Raji (cell line): ENCODE data around the gene VWA2.

Experiments
- POLR2A ChIP-seq: IDR thresholded peaks from 2 replicates; pipeline ENCODE4 v1.6.1; 2011; ENCODE audit warnings: low read depth, low read length, control low read depth; ENCODE audit not compliant: insufficient read depth

Gene VWA2

DNA sequence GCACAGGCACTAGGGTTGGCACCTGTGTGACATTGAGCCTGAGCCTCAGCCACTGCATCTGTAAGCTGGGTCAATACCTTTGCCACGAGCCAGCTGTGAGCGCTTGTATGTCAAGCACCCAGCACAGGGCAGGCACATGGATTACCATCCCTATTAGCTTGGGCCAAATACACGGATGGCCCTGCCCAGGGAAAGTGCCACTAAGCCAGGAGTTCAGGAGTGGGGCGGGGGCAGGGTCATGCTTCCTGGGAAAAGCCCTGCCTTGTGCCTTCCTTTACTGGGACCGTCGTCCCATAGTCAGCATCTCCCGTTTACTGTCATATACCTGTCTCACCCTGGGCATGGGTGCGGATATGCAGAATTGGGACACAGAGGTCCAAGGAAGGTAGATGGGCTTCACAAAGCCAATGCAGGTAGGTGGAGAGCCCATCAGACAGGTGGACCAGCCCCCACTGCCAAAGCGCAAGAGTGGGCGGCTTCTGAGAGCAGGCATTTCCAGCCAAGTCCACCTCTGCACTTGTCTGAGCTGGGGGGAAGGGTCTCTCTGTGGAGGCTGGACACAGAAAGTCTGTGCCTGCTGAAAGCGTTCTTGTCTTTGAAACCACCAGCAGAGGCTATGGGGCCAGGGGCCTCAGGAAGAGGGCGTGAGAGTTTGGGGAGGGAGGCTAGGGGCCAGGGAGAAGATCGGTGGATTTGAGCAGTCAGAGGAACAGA, 72.6 kb downstream of the VWA2 start:
- no peak for TF ChIP-seq POLR2A

DNA sequence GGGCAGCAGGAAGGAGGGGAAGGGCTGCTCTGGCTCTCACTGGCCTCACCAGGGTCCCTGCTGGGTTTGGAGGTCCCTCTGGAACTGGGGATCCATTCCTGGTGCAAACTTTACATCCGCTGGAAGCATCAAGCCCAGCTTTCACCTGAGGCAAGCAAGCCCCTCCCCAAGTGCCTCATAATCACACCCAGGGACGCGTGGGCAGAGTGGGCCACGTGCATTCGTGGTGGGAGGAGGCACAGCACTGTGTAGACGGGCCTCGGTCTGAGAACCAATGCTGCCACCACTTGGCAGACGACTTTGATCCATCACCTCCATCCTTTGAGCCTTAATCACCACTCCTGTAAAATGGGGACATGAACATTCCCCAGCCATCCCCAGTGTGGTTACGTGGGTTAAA, 74.1 kb downstream of the VWA2 start:
- no peak for TF ChIP-seq POLR2A

DNA sequence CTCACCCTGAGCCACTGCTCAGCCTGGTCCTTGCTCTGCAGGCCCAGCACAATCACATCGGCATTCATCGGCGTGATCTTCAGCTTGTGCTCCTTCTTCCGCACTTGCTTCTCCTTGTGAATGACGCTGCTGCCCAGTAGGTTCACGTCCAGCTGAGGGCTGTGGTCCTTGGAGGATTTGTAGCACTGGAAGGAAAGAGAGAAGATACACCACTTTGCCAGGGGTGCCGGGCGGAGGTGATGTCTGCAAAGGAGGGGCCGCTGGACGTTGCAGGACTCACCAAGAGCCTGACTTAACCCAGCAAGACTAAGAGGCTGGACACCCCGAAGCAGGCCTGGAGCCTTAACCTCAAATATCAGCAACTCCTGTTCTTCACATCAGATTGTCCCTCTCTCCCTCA, 74.8 kb downstream of the VWA2 start:
- no peak for TF ChIP-seq POLR2A

DNA sequence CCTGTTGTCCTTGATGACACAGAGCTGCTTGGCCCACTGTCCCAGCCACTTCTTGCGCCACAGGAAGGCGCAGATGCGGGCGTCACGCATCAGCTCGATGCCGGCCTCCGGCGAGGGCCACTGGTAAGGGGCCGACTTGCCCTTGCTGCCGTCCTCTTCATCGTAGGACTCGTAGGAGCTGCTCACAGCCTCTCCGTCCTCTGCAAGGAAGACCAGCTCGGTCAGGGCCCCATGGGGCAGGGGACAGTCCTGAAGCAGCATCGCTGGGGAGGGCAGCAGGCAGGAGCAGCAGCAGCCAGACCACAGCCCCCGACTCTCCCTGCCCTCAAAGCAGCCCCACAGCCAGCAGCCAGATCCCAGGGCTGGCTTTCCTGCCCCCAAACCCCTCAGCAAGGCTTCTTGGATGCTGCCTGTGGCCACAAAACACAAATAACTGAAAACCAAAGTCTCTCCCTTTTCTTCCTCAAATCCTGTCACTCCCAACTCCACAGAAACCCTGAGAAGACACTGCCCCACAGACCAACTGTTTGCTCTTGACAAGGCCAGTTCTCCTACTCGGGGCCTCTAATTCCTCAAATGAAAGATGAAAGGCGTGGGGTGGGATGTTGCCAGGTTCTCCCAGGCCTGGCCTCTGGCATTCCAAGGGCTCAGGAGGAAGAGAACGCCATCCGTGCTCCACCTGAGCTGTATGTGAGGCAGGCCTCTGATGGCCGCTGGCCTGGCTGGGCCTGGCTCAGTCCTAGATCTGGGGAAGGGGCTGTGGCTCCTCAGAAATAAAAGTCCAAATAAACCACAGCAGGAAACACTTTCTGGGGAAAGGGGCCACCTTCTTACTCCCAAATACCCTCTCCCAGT, 76.7 kb downstream of the VWA2 start:
- TF ChIP-seq POLR2A: no peak

DNA sequence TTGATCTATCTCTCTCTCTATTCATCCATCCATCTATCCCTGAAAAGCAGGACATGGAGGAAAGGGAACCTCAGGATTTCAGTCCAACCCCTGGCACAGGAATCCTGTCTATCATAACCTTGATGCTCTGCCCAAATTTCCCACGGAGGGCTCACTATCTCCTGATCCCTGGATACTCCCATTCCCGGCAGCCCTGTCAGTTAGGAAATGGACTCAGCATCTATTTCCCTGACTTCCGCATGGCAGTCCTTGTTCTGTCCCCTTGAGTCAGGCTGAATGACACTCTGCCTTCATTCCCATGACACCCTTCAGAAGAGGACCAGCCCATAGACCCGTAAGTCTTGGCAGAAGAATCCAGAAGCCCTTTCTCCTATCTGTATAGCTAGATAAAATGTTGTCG, 77.7 kb downstream of the VWA2 start:
- no peak for TF ChIP-seq POLR2A

DNA sequence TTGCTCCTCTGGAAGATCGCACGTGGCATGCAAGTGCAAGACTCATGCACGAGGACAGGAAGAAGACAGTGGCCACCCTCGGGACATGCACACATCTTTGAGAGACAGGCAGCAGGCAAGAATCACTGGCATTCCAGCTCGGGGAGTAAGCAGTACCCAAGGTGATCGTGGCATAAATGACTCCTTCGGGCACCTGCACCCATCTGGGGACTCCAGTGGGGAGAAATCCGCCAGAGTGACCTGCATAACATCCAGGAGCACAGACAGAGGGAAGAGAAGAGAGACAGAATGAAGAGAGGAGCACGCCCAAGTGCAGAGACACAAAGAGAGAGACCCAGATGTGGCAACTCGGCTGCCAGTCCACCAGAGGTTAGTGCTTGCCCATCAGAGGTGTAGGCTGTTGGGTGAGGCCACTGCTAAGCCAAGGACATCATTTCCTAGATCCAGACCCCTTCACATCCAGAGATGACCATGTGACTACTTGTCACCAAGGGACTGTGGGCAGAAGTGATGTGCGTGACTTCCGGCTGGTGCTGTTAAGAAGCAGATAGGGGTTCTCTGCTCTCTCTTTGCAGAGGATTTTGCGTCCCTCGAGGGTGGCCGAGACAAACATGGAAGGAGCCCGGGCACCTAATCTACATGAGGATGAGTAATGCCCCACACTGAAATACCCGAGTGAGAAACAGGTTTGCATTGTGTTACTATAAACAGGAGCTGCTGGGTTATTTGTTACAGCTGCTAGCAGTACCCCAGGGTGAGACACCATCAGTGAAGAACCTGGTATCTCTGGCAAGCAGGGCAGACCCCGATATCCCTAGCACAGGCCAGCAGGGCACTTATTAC, 80.6 kb downstream of the VWA2 start:
- TF ChIP-seq POLR2A: no peak

DNA sequence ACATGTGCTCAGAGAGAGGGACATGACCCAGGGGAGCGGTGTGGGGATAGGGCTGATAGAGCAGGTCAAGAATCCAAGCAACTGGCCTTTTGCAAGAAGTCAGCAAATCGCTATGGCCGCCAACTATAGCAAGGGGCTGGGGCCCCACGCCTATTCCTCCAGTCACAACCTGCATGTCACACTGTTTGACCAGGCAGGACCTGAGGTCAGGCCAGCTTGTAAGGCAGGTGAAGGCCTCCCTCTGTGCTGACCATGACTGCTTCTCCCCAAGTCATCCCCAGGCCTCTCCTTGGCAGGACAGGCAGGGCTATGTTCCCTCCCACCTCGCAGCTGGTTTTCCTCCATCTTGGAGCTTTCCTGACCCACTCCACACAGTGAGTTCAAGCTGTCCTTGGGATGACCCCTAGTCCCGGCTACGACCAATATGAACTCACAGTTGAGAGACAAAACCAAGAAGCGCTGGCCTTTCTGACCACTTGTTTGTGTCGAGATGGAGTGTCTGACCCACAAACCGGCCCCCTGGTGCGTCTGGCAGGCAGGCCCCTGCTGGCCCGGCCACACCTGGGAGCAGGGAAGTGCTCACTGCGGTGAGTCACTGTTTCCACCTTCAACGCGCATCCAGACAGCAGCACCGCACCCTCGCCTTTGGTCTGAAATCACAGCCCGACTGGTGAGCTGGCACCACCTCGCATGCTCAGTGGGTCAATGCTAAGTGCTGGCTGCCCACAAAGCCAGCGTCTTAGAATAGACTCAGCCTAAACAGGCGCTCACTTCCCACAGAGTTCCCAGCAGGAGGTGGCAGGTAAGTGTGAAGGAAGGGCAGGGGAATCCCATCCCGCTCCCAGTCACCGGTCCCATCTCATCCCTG, 81.4 kb downstream of the VWA2 start:
- TF ChIP-seq POLR2A: no peak

DNA sequence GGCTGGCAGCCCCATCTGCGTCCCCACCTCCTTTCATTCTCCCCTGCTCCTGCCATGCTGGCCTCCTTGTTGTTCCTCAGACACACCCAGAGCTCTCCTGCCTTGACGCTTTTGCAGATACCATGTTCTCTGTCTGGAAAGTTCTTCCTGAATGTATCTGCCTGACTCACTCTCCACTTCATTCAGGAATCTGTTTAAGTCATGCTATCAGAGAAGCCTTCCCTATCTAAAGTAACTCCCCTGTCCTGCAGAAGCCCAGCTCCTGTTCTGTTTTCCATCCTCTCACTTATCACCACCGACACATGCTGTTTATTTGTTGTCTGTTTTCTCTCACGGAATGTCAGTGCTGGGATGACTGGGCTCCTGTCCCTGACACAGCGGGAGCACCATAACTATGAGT, 83.3 kb downstream of the VWA2 start:
- no peak for TF ChIP-seq POLR2A

DNA sequence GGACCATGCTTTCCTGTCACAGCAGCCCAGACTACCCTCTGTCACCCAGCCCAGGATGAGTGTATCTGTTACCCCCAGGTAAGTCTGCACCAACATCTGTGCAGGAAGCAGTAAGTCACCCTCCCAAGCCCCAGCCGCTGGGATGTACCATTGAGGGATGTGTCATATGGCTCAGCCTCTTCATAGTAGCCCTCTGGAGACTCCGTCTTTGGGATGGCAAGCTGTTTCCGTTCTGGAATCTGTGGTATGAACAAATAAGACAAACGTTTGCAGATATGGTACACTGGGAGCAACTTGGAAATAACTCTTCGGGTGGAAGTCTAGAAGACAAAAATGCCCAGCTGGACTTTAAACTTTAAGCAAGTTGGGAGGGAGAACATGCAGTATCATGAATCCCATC, 84.0 kb downstream of the VWA2 start:
- TF ChIP-seq POLR2A: no peak

DNA sequence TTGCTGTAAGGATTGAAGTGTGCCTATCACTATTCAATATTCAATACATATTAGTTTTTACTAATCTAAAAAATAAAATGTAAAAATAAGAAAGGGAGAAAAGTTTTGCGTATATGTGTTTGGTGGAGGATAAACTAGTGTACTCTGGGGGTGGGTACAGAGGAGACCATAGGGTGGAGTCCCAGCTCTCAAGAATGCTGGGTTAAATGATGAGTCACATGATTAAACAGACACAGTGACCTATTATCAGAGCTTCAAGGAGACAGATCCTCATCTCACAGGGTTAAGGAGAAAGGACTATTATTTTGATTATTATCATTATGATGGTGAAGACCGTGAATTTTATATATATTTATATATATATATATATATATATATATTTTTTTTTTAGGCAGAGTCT, 87.7 kb downstream of the VWA2 start:
- no peak for TF ChIP-seq POLR2A

DNA sequence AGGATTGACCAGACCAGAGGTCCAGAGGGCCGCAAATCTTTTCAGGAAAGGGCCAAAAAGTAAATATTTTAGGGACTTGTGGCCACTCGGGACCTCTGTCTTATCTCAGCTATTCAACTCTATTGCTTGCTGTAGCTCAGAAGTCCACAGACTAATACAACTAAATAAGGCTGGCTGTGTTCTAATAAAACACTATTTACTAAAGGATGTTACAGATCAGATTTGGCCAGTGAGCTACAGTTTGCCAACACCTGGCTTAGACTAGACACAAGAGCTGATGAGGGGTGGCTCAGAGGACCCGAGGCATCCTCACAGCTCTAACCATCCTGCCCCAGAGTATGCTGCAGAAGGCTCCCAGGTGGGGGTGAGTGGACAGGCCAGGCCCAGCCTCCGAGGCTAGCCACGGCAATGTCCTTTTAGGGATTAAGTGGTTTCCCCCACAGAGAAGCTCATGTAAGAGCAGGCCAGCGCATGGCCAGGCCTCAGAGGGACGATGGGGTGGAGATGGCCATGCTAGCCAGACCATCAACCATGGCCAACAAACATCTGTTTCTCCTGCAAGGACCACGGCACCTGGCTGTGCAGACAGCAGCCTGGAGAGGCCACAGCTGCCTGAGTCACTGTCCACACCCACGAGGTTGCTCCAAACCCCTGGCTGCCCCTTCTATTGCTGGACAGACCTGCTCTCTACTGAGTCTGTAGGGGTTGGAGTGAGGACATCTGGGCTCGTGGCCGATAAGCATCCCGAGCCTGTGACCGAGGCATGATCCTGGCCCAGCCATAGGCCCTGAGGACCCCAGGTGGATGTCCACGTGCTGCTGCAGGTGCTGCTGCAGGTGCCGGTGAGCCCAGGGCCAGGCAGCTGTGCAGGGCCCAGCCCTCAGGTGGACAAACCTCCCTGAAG, 88.7 kb downstream of the VWA2 start:
- no peak for TF ChIP-seq POLR2A

DNA sequence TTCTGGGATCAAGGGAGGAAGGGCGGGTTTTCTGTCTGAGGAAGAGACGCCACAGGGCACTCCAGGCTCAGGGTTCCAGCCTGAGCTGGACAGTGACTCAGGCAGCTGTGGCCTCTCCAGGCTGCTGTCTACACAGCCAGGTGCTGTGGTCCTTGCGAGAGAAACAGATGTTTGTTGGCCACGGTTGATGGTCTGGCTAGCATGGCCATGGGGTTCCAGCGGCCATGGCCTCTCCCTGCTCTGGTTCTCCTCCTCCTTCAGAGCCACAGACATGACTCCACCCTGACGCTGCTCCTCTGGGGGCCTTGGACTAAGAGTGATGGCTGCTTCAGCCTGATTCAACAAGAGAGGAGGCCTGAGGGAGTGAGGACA, 89.4 kb downstream of the VWA2 start:
- TF ChIP-seq POLR2A: no peak

DNA sequence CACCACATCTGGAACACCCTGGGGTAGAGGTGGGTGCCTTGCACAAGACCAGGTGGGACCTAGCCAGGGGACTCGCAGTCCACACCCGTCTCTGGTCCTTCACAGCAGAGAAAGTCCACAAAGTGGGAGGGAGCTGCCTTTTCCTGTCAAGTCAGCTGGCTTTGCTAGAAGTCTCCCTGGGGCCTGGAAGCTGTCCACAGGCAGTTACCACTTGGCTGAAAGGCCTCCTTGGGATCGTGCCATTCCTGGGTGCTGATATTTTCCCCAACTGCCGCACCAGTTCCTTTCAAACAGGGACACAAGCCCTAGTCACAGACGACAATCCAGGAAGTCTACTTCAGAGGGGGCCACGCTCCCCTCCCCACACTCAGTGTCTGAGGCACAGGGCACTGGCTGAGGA, 89.8 kb downstream of the VWA2 start:
- no peak for TF ChIP-seq POLR2A

DNA sequence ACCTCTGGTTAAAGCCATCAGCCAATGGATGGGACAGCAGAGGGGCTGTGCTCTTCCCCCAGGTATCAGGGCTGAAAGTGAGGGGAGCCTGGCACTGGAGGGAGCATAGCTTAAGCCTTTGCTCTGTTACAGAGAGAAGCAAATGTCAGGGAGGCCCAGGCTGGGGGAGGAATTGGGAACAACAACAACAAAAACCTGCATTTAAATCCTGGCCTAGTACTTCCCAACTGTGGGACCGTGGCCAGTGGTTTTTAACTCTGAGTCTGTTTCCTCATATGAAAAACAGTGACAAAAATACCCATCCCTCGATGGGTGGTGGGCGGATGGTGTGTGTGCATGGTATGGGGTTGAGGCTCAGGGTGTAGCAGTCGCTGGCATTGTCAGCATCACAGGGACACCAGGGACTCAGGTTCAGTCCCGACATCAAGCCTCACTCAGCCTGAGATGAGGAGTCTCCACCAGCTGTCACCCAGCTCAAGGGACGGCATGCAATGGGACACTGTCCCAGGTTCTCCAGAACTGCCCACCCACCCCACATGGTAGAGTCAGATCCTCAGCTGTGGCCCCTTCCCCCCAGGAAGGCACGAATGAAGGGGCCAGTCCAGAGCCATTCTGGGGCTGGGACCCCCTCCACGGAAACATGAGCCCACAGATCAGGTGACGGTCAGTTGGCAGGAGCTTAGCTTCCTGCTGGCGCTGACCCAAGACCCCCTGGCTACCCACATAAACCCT, 90.7 kb downstream of the VWA2 start:
- no peak for TF ChIP-seq POLR2A
